Measurements from ENCODE around the gene MRPS15.
"Not testable (repeated sequence)": the region's sequence is repeated elsewhere in the genome, so short reads cannot be mapped to it uniquely, and the experiment has no call there.

Gene MRPS15

DNA sequence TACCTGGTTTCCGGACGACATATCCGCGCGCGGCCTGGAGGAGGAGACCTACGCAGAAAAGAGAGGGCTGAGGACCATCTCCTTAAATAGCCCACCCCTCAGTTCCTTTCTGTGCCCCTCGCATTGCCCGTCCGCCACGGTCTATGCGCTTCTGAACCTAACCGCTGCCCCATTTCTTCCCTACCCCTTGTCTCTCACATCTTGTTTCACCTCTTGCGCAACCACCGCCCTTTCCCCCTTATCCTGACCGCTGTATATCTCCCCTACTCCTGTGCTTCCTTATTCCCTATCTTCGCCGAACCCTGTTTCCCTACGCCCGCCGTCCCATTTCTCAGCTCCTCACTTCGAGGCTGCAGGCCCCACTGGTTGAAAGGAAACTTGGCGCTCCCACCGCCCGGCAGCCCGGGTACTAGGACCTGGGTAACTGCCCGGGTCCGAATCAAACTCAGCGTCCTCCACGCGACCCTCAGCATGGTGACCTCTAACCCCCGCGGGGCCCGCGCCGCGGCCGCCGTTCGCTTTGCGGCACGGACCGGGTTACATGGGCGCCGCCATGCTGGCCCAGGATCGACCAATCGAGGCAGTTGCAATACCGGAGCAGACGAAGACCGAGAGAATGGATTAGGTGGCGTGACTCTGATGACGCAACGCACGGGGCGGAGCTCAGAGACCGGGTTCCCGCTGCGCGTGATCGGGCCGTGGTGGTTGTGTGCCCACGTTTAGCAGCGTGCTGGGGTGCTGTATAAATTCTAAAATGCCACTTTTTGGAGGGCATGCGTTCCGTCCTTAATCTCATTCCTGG, at the start of gene MRPS15:
MRPS15 (minus strand) TSS at position 582 of the 802 bp plus-strand sequence; CDS start at position 473, 109 bp downstream.
- peak; percentile 98 for DNase-seq

DNA sequence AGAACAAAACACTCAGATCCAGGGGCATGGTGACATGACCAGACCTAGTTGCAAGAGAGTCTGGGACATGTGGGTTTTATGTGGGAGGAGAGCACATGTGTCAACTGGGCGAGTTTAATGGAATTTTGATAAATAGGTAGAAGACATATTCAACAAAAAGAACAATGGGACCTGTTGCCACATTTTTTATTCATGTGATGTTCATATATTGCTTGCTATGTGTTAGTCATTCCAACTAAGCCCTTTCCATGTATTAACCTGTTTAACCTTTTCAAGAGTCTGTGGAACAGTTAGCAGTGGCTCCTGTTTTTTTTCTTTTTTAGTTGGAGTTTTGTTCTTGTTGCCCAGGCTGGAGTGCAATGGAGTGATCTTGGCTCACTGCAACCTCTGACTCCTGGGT, 48.7 kb upstream of the MRPS15 start:
- no peak for DNase-seq

DNA sequence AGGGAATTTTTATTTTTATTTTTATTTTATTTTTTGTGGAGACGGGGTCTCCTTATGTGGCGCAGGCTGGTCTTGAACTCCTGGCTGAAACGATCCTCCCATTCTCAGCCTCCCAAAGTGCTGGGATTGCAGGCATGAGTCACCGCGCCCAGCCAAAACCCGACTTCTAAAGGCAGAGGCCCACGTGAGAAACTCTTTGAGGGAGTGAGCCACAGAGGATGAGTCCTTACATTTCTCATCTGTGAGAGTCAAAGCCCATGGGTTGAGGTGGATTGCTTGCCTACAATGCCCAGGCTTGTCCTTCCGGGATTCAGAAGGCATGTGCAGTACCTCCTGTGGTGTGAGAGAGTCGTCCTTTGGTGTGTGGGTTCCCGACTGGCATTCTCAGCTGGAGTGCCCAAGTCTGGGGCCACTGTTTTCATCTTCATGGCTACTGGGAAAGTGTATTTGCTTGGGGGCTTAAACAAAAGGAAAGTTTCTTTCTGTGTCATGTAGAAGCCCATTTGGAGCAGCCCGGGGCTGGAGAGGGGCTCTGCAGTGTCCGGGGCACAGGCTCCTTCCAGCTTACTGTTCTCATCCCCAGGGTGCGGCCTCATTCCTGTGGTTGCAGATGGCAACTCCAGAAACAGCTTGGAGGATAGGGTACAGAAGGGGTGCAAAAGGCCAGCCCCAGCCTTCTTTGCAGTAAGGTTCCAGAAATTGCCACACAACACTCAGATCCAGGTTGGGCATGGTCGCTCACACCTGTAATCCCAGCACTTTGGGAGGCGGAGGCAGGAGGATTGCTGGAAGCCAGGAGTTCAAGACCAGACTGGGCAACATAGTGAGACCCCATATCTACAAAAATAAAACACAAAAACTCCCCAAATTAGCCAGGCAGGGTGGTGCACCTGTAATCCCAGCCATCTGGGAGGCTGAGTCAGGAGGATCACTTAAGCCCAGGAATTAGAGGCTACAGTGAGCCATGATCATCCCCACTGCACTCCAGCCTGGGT, 47.9 kb upstream of the MRPS15 start:
- DNase-seq: no peak

DNA sequence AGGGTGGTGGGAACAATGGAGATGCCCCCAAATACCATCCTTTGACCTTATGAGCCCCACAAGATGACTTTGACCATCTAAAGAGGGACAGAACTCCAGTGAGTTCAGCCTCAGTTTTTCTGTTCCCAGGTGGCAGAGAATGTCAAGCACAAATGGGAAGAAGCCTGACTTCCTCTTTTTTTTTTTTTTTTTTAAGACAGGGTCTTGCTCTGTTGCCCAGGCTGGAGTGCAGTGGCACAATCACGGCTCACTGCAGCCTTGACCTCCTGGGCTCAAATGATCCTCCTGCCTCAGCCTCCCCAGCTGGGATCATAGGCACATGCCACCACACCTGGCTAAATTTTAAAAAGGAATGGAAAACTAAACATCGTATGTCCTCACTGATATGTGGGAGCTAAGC, 47.0 kb upstream of the MRPS15 start:
- DNase-seq: not testable (repeated sequence)

DNA sequence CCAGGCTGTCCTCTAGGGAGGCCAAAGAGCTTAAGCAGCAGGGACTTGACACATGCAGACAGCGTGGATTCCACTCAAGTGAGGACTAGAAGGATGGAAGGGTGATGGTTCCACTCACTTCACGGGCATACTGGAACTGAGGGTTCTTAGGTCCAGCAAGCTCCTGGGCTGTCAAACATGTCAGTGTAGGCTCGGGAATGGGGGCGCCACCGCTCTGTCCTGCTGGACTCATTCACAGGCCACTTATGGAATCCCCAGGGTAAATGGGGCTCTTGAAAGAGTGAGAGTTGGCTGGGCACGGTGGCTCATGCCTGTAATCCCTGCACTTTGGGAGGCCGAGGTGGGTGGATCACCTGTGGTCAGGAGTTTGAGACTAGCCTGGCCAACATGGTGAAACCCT, 46.2 kb upstream of the MRPS15 start:
- no peak for DNase-seq

DNA sequence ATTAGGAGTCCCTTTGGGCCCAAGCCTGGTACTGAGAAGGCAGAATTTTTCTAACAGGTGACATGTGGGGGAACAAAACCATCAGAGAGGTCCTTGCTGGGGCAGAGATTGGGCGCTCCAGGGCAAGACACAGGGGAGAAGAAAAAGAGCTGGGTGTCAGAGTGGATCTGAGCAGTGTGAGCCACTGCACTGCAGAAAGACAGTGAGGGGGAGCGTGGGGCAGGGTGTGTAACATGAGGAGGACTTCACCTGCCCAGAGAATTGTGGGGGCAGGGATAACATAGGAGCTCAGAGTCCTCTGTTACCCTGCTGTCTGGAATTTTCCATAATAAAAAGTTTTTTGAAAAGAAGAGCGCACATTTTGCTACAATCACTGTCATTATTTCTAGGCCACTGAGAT, 44.1 kb upstream of the MRPS15 start:
- DNase-seq: no peak

DNA sequence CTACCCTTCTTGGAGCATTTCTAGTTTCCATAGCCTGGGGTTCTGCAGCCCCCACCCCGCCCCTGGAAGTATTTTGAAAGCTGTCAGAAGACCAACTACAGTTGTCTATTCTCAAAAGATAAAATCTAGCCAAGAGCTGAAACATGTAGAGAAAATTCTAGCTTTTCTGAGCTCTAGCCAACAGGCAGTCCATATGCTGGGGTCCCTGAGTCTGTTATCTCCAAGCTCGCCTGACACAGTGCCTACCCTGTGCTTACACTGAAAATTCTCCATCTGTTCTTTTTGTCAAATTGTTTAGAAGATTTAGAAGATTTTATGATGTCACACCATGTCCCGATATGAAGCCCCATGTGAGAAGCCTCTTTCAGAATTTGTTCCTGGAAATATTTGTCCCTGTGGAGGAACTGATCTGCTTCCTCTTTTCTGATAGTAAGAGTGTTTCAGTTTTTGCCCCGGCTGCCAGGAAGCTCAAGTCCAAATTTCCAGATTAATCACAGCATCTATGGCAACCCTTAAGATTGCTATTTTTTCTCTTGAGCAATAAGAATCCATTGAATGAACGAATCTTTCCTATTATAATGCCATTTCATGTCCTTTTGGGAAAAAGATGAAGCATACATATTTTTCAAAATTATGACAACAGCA, 42.2 kb upstream of the MRPS15 start:
- DNase-seq: no peak

DNA sequence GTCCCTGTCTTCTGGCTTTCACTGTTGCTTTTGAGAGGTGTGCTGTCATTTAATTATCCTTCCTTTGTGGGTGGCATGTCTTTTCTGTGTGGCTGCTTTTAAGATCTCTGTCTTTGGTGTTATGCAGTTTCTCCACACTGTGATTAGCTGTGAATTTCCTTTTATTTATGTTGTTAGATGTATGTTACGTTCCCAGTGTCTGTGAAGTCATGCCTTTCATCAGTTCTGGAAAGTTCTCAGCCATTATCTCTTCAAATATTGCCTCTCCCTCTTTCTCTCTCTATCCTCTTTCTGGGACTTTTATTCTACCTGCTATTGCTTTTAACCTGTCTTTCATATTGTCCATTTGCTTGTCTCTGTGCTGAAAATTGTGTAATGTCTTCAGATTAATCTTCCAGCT, 39.5 kb upstream of the MRPS15 start:
- DNase-seq: no peak

DNA sequence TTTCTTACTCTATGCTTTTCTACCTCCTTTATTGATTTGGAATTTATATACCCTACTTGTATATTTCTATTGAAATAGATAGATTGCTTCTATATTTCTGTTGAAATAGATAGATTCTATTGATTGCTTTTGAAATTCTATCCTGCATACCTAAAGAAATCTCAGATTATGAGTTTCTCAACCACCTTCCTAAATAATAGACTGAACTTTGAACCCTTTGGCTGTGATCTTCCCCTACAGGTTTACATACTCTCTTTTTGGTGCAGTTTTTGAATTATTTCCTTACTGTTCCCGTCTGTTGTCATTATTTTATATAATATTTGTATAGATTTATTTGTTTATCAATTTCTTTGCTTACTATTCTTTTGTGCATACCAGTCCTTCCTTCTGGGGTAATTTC, 39.0 kb upstream of the MRPS15 start:
- DNase-seq: no peak

DNA sequence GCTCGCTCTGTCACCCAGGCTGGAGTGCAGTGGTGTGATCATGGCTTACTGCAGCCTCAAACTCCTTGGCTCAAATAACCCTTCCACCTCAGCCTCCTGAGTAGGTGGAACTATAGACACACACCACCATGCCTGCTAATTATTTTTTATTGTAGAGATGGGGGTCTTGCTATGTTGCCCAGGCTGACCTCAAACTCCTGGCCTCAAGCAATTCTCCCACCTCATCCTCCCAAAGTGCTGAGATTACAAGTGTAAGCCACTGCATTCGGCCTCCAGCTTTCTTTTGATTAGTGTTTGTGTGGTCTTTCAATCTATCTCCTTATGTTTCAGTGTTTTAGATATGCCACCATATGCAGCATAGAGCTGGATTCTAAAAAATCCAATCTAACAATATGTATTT, 38.4 kb upstream of the MRPS15 start:
- no peak for DNase-seq

DNA sequence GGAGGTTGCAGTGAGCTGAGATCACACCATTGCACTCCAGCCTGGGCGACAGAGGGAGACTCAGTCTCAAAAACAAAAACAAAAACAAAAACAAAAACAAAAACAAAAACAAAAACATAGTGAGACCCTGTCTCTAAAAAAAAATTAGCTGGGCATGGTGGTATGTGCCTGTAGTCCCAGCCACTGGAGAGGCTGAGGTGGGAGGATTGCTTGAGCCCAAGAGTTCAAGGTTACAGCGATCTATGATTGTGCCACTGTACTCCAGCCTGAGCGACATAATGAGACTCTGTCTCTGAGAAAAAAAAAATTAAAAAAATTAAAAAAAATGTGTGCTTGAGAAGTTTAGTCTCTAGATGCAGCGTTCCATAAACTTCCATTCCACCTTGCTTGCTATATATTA, 37.7 kb upstream of the MRPS15 start:
- DNase-seq: not testable (repeated sequence)

DNA sequence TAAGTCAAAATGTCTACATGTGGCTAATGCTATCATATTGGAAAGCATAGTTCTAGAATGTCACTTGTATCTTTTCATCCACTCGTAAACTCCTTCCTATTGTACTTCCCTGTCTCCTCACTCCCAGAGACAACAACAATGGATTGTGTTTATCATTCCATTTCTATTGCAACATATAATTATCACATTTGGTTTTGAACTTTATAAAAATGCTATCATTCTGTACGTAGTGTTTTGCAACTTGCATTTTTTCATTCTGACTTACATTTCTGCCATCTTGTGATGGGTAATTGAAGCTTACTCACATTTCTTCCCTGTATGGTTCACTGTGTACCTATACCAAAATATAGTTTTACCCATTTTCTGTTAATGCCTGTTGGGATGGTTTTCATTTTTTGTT, 33.0 kb upstream of the MRPS15 start:
- DNase-seq: no peak

DNA sequence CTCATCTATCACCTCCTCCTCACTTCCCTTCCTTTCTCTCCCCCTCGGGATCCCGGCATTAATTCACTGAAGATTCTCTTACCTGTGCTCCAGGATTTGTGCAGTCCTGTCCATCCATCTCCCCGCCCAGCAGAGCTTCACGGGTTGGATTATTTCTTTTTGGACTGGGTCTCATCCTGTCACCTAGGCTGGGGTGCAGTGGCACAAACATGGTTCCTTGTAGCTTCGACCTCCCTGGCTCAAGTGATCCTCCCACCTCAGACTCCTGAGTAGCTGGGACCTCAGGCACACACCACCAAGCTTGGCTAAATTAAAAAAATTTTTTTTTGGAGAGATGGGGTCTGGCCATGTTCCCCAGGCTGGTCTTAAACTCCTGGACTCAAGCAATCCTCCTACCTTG, 30.8 kb upstream of the MRPS15 start:
- DNase-seq: no peak

DNA sequence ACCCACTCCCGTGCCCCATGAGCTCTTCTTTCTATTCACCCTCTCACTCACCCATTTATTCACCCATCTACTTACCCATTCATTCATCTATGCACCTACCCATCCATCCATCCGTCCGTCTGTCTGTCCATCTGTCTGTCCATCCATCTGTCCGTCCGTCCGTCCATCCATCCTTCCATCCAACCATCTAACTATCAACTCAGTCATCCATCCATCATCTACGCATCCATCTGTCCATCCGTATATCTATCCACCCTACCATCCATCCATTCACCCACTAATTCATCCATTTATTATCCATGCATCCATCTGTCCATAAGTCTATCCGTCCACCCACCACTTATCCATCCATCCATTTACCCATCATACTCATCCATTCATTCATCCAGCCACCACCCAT, 29.3 kb upstream of the MRPS15 start:
- DNase-seq: no peak

DNA sequence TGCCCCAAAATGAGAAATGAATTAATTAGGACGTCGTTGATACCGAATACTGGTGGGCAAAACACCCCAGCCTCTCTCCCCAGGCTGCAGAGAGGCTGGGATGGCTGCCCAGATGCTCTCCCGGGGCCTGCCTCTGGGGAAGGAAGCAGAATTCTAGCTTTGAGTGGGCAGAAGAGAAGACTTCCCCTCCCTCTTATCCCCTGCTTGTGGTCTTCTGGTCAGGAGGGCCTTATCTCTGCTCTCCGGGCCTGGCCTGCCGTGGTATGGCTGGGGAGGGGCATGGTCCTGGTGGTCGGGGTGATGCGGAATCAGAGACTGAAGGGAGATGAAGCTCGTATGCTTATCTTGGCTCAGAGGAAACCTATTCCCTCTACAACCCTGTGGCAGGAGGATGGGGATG, 28.3 kb upstream of the MRPS15 start:
- DNase-seq: no peak

DNA sequence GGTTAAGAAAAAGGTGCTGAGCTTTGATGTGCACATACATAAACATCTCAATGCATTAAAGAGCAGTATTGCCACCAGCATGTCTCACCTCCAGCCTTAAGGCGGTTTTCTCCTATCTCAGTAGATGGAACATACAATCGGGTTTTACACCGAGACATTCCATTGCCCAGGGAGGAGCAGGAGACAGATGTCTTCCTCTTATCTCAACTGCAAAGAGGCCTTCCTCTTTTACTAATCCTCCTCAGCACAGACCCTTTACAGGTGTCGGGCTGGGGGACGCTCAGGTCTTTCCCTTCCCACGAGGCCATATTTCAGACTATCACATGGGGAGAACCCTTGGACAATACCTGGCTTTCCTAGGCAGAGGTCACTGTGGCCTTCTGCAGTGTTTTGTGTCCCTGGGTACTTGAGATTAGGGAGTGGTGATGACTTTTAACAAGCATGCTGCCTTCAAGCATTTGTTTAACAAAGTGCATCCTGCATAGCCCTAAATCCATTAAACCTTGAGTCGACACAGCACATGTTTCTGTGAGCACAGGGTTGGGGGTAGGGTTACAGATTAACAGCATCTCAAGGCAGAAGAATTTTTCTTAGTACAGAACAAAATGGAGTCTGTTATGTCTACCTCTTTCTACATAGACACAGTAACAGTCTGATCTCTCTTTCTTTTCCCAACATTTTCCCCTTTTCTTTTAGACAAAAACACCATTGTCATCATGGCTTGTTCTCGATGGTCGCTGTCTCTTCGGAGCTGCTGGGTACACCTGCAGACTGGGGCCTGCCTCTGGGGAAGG, 25.3 kb upstream of the MRPS15 start:
- DNase-seq: not testable (repeated sequence)

DNA sequence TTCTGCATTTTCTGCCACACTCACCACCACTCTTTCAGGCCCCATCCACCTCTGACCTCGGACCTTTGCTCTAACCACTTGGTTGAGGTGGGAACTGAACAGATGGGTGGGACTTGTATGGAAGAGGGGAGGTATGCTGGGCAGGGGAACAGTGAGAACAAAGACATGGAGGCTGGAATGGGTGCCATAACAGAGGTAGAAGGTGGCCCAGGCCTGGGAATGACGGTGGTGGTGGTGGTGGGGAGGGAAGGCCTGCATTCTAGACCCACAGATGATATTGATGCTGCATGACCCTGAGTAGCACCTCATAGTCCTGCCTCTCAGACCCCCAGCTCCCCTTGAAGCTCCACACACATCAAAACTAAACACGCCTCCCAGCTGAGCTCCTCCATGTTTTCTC, 23.7 kb upstream of the MRPS15 start:
- DNase-seq: no peak

DNA sequence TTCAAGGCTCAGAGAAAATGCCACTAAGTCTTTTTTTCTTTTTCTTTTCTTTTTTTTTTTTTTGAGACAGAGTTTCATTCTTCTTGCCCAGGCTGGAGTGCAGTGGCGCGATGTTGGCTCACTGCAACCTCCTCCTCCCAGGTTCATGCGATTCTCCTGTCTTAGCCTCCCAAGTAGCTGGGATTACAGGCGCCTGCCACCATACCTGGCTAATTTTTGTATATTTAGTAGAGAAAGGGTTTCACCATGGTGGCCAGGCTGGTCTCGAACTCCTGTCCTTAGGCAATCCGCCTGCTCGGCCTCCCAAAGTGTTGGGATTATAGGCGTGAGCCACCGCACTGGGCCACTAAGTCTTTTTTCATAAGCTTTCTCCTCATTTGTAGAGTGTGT, 23.1 kb upstream of the MRPS15 start:
- DNase-seq: not testable (repeated sequence)

DNA sequence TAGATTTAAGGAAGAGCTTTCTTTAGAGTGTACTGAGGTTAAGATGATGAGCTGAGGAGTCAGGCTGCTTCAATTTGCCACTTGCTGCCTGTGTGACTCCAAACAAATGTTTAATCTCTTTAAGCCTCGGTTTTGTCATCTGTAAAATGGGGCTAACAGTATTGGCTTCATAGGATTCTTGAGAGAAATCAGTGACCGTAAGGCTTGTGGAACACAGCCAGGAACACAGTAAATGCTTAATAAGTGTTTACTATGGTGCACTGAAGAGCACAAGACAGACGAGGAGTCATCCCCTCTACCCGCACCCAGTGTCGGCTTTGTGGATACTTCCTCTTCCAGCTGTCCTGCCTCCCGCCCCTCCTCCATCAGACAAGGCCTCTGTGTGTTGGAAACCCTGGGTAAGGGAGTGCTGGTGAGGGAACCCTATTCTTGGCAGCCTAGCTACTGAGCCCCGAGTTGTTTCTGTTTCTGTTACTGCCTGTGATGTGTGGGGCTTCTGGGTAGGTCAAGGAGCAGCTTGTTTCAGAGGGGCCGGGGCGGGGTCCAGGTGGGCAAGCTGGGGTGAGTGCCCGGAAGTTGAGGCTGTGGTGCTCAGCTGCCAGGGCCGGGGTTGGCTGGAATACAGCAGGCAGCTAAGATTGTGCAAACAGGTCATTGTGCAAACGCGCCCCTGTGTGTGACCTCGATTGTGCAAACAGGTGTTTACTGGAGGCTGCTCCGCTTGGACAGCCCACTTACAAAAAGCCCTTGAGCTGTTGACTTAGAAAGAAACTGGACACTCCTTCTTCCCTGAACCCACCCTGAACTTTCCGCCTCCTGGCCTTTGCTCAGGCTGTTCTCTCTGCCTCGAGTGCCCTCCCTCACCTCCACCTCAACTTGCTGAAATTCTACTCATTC, 22.5 kb upstream of the MRPS15 start:
- peak; percentile 90 for DNase-seq

DNA sequence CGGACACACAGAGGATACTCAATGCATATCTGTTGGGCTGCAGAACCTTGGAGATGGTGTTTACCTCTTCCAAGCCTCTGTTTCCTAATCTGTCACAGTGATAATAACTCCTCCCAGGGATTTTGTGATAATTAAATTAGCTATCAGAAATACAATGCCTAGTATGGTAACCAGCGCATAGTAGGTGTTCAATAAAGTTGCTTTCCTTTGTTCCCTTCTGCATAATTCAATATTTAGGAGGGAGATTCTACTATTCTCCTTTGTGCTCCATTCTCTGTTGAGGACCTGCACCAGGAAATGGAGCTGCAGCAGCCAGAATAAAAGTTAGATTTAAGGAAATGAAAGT, 21.9 kb upstream of the MRPS15 start:
- no peak for DNase-seq

DNA sequence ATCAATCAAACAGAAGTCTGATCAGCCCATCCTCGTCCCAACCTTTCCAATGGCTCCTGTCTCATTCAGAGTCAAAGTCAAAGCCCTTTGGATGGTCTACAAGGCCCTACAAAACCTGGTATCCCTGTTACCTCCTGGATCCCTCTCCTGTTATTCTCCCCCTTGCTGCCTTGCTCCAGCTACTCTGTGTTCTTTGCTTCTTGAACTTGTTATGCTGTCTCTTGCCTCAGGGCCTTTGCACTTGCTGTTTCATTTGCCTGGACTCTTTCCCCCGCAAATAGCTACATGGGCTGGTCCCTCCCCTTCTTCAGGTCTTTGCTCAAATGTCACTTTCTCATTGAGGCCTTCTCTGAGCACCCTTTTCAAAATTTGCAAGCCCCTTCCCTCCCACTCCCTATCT, 19.9 kb upstream of the MRPS15 start:
- DNase-seq: no peak

Data from NCI-H774 (cell line).